ENCODE measurements around the gene TUBA4A. TPM values are rescaled to one million over a fixed set of nuclear protein-coding genes. Genes with fewer than 3 reads are reported as not detected.
"Not testable (repeated sequence)": the region's sequence is repeated elsewhere in the genome, so short reads cannot be mapped to it uniquely, and the experiment has no call there.

The TUBA4A gene
- total and polyA plus RNA-seq, 2 of the 8 experiments (the other 6 are each of a cell fraction or from before 2014, with no cell fraction given), result 67.3 to 172 TPM

GRCh38 chr2:219200502-219201326 is 53.0 kb downstream of the TUBA4A start:
- not testable (repeated sequence) for H2AFZ ChIP-seq (ENCODE audit: low read length); H3K23ac ChIP-seq (ENCODE audit: insufficient read length); H4K8ac ChIP-seq (ENCODE audit: extremely low read depth, insufficient read depth, low read length); H3K79me1 ChIP-seq (ENCODE audit: low read depth, low read length); H4K5ac ChIP-seq (ENCODE audit: insufficient read length, low read depth, low read length); H3K4me3 ChIP-seq (ENCODE audit: extremely low read depth in 1 of 4, insufficient read depth in 2 of 4, low read depth in 3 of 4, low read length in 4 of 4); H3K14ac ChIP-seq (ENCODE audit: insufficient read length); H2BK5ac ChIP-seq (ENCODE audit: low read depth, low read length); H3K27ac ChIP-seq (ENCODE audit: low read depth, low read length); H2BK15ac ChIP-seq (ENCODE audit: low read length); H3K4ac ChIP-seq (replicated peaks; ENCODE audit: insufficient read length, low read depth, low read length); H3K36me3 ChIP-seq (ENCODE audit: control insufficient read depth in 2 of 4, insufficient read depth in 4 of 4, low read length in 3 of 4); H3K9ac ChIP-seq (replicated peaks in 1 of 4; ENCODE audit: extremely low read depth in 1 of 4, low read depth in 3 of 4, low read length in 3 of 4); H2AK5ac ChIP-seq (ENCODE audit: low read depth, low read length); DNase-seq (ENCODE audit: low read depth in 1 of 2, low spot score in 2 of 2); H4K20me1 ChIP-seq (replicated peaks in 1 of 2; ENCODE audit: control insufficient read depth in 1 of 2, insufficient read depth in 2 of 2, low read length in 2 of 2); FAIRE-seq; H2BK12ac ChIP-seq (ENCODE audit: low read depth, low read length); H3K18ac ChIP-seq (ENCODE audit: extremely low read depth, low read length); H3K79me2 ChIP-seq (ENCODE audit: control insufficient read depth in 1 of 2, insufficient read depth in 2 of 2, low read length in 2 of 2); H3K27me3 ChIP-seq (replicated peaks in 1 of 4; ENCODE audit: control insufficient read depth in 3 of 4, extremely low read depth in 1 of 4, insufficient read depth in 3 of 4, low read length in 3 of 4); H3K23me2 ChIP-seq (ENCODE audit: low read depth, low read length); H3K4me2 ChIP-seq (ENCODE audit: insufficient read depth in 1 of 2, low read depth in 2 of 2, low read length in 2 of 2); H3K9me3 ChIP-seq (ENCODE audit: insufficient read depth in 2 of 2, low read depth in 1 of 2, low read length in 1 of 2); H2BK20ac ChIP-seq (ENCODE audit: low read length); H4K91ac ChIP-seq (replicated peaks; ENCODE audit: insufficient read length, low read length); H2BK120ac ChIP-seq (replicated peaks; ENCODE audit: low read depth, low read length); H3K56ac ChIP-seq (replicated peaks; ENCODE audit: insufficient read length, low read depth, low read length); H3K4me1 ChIP-seq (replicated peaks in 1 of 4; ENCODE audit: control insufficient read depth in 3 of 4, insufficient read depth in 4 of 4, low read length in 3 of 4)
- peak in 1 of 2 experiments; percentile 58; a peak in 1 of 3 replicates for TF ChIP-seq POLR2A (IDR thresholded peaks at IDR 0.05; ENCODE audit: control extremely low read depth in 1 of 2, low read depth in 2 of 2, low read length in 2 of 2)
- ChIA-PET POLR2A (ENCODE audit: partially characterized antibody) (interaction anchor here (1.1 to 2.3 kb wide), 4 partner anchors 10 to 49 kb away, joined by 3 to 6 read pairs (median 3); partner anchors contain the start of gene ABCB6), CTCF (ENCODE audit: partially characterized antibody) (interaction anchor here (0.7 to 3.5 kb wide), 6 partner anchors 9 to 95 kb away, joined by 3 to 9 read pairs (median 4); no protein-coding TSS in a partner anchor)
- WGBS, 2 experiments (ENCODE audit: extremely low coverage in 1 of 2, insufficient coverage in 1 of 2, insufficient read length in 1 of 2, insufficient replicate concordance in 2 of 2, low coverage in 1 of 2, low lambda C conversion rate in 2 of 2, missing lambda C conversion rate in 1 of 2), result 92% methylated on average over 24 of the region's 26 CpGs; no CpG with 5 or more reads in 1 of the 2 experiments

MicroRNAs encoded within 50 kb of the gene (microRNA counts, 767-probe panel; counts per million panel counts)
- 879 counts per million, percentile 95 among the panel's probes with 10 or more counts for microRNA hsa-miR-153

Small RNAs within 50 kb of the gene (microRNA-seq; reads per million reads assigned to microRNA genes)
- 0 reads per million in 2 experiments for gene MIR153-1 (ENCODE audit: borderline microRNAs expressed in 2 of 2, borderline number of aligned reads in 2 of 2, borderline replicate concordance in 1 of 2)

Small RNAs within 50 kb of the gene (small RNA-seq; reads per million reads assigned to genes)
- 21.4 reads per million, percentile 92 among the genes with 10 or more reads in this experiment for gene MIR153-1 (ENCODE audit: insufficient read depth)

Other genes starting within 250 kb of the TUBA4A start
- gene CFAP65, start 212.4 kb downstream of the TUBA4A start, total RNA-seq (2021; fragmentation: NEBNext Ultra II Directional; extraction: Animal tissue kit (Norgen Biotek cat#: 25700)), result 0.13 and 0.19 TPM in 2 replicates
- gene CFAP65, start 212.4 kb downstream of the TUBA4A start, polyA plus RNA-seq (2011; rRNA removed), result 0.38 and 0.45 TPM in 2 replicates
- not detected in 2 replicates for gene IHH, start 193.0 kb downstream of the TUBA4A start, total RNA-seq (2021; fragmentation: NEBNext Ultra II Directional; extraction: Animal tissue kit (Norgen Biotek cat#: 25700))
- 0.03 and 0.13 TPM in 2 replicates for gene IHH, start 193.0 kb downstream of the TUBA4A start, polyA plus RNA-seq (2011; rRNA removed)
- gene NHEJ1, start 93.1 kb downstream of the TUBA4A start, total RNA-seq (2021; fragmentation: NEBNext Ultra II Directional; extraction: Animal tissue kit (Norgen Biotek cat#: 25700)), result 22.7 and 25.7 TPM in 2 replicates
- 19.4 and 24.1 TPM in 2 replicates for gene NHEJ1, start 93.1 kb downstream of the TUBA4A start, polyA plus RNA-seq (2011; rRNA removed)
- 0.84 and 0.90 TPM in 2 replicates for gene SLC23A3, start 83.9 kb downstream of the TUBA4A start, total RNA-seq (2021; fragmentation: NEBNext Ultra II Directional; extraction: Animal tissue kit (Norgen Biotek cat#: 25700))
- gene SLC23A3, start 83.9 kb downstream of the TUBA4A start, polyA plus RNA-seq (2011; rRNA removed), result 0.31 and 0.35 TPM in 2 replicates
- gene CNPPD1, start 77.0 kb downstream of the TUBA4A start, total RNA-seq (2021; fragmentation: NEBNext Ultra II Directional; extraction: Animal tissue kit (Norgen Biotek cat#: 25700)), result 32.9 and 33.0 TPM in 2 replicates
- 35.9 and 44.8 TPM in 2 replicates for gene CNPPD1, start 77.0 kb downstream of the TUBA4A start, polyA plus RNA-seq (2011; rRNA removed)
- 50.2 and 51.3 TPM in 2 replicates for gene RETREG2, start 75.6 kb downstream of the TUBA4A start, total RNA-seq (2021; fragmentation: NEBNext Ultra II Directional; extraction: Animal tissue kit (Norgen Biotek cat#: 25700))
- gene RETREG2, start 75.6 kb downstream of the TUBA4A start, polyA plus RNA-seq (2011; rRNA removed), result 66.8 and 67.4 TPM in 2 replicates
- 16.0 and 16.6 TPM in 2 replicates for gene ZFAND2B, start 47.1 kb downstream of the TUBA4A start, total RNA-seq (2021; fragmentation: NEBNext Ultra II Directional; extraction: Animal tissue kit (Norgen Biotek cat#: 25700))
- gene ZFAND2B, start 47.1 kb downstream of the TUBA4A start, polyA plus RNA-seq (2011; rRNA removed), result 17.9 and 20.2 TPM in 2 replicates
- 44.9 and 49.9 TPM in 2 replicates for gene ABCB6, start 35.0 kb downstream of the TUBA4A start, total RNA-seq (2021; fragmentation: NEBNext Ultra II Directional; extraction: Animal tissue kit (Norgen Biotek cat#: 25700))
- gene ABCB6, start 35.0 kb downstream of the TUBA4A start, polyA plus RNA-seq (2011; rRNA removed), result 50.6 and 65.6 TPM in 2 replicates
- 43.6 and 43.8 TPM in 2 replicates for gene ATG9A, start 24.3 kb downstream of the TUBA4A start, total RNA-seq (2021; fragmentation: NEBNext Ultra II Directional; extraction: Animal tissue kit (Norgen Biotek cat#: 25700))
- gene ATG9A, start 24.3 kb downstream of the TUBA4A start, polyA plus RNA-seq (2011; rRNA removed), result 66.8 and 82.2 TPM in 2 replicates
- 44.4 and 50.1 TPM in 2 replicates for gene ANKZF1, start 24.1 kb downstream of the TUBA4A start, total RNA-seq (2021; fragmentation: NEBNext Ultra II Directional; extraction: Animal tissue kit (Norgen Biotek cat#: 25700))
- gene ANKZF1, start 24.1 kb downstream of the TUBA4A start, polyA plus RNA-seq (2011; rRNA removed), result 32.5 and 43.7 TPM in 2 replicates
- 3.2 and 3.7 TPM in 2 replicates for gene GLB1L, start 8.5 kb downstream of the TUBA4A start, total RNA-seq (2021; fragmentation: NEBNext Ultra II Directional; extraction: Animal tissue kit (Norgen Biotek cat#: 25700))
- 3.7 and 4.0 TPM in 2 replicates for gene GLB1L, start 8.5 kb downstream of the TUBA4A start, polyA plus RNA-seq (2011; rRNA removed)
- gene STK16, start 8.4 kb downstream of the TUBA4A start, total RNA-seq (2021; fragmentation: NEBNext Ultra II Directional; extraction: Animal tissue kit (Norgen Biotek cat#: 25700)), result 17.0 and 21.3 TPM in 2 replicates
- 51.4 and 69.9 TPM in 2 replicates for gene STK16, start 8.4 kb downstream of the TUBA4A start, polyA plus RNA-seq (2011; rRNA removed)
- gene TUBA4B, start 675 bp downstream of the TUBA4A start, total RNA-seq (2021; fragmentation: NEBNext Ultra II Directional; extraction: Animal tissue kit (Norgen Biotek cat#: 25700)), result 0.24 TPM in 1 of 2 replicates, not detected in the other
- 0.08 and 0.25 TPM in 2 replicates for gene TUBA4B, start 675 bp downstream of the TUBA4A start, polyA plus RNA-seq (2011; rRNA removed)
- 26.3 and 33.5 TPM in 2 replicates for gene DNAJB2, start 25.4 kb upstream of the TUBA4A start, total RNA-seq (2021; fragmentation: NEBNext Ultra II Directional; extraction: Animal tissue kit (Norgen Biotek cat#: 25700))
- gene DNAJB2, start 25.4 kb upstream of the TUBA4A start, polyA plus RNA-seq (2011; rRNA removed), result 21.0 and 28.6 TPM in 2 replicates
- 5.2 and 5.4 TPM in 2 replicates for gene PTPRN, start 55.5 kb upstream of the TUBA4A start, total RNA-seq (2021; fragmentation: NEBNext Ultra II Directional; extraction: Animal tissue kit (Norgen Biotek cat#: 25700))
- gene PTPRN, start 55.5 kb upstream of the TUBA4A start, polyA plus RNA-seq (2011; rRNA removed), result 8.2 and 17.4 TPM in 2 replicates
- not detected in 2 replicates for gene RESP18, start 78.8 kb upstream of the TUBA4A start, total RNA-seq (2021; fragmentation: NEBNext Ultra II Directional; extraction: Animal tissue kit (Norgen Biotek cat#: 25700))
- 0.11 TPM in 1 of 2 replicates, not detected in the other for gene RESP18, start 78.8 kb upstream of the TUBA4A start, polyA plus RNA-seq (2011; rRNA removed)
- gene DNPEP, start 134.0 kb upstream of the TUBA4A start, total RNA-seq (2021; fragmentation: NEBNext Ultra II Directional; extraction: Animal tissue kit (Norgen Biotek cat#: 25700)), result 59.8 and 64.2 TPM in 2 replicates
- 109 and 142 TPM in 2 replicates for gene DNPEP, start 134.0 kb upstream of the TUBA4A start, polyA plus RNA-seq (2011; rRNA removed)
- gene DES, start 164.5 kb upstream of the TUBA4A start, total RNA-seq (2021; fragmentation: NEBNext Ultra II Directional; extraction: Animal tissue kit (Norgen Biotek cat#: 25700)), result 1.5 and 1.8 TPM in 2 replicates
- 3.8 and 4.3 TPM in 2 replicates for gene DES, start 164.5 kb upstream of the TUBA4A start, polyA plus RNA-seq (2011; rRNA removed)
- gene SPEG, start 180.9 kb upstream of the TUBA4A start, total RNA-seq (2021; fragmentation: NEBNext Ultra II Directional; extraction: Animal tissue kit (Norgen Biotek cat#: 25700)), result 32.0 and 36.7 TPM in 2 replicates
- 19.9 and 37.1 TPM in 2 replicates for gene SPEG, start 180.9 kb upstream of the TUBA4A start, polyA plus RNA-seq (2011; rRNA removed)
- gene GMPPA, start 245.0 kb upstream of the TUBA4A start, total RNA-seq (2021; fragmentation: NEBNext Ultra II Directional; extraction: Animal tissue kit (Norgen Biotek cat#: 25700)), result 34.3 and 35.3 TPM in 2 replicates
- gene GMPPA, start 245.0 kb upstream of the TUBA4A start, polyA plus RNA-seq (2011; rRNA removed), result 98.8 and 101 TPM in 2 replicates

Measured in H1 (cell line).